ENCODE measurements around the gene EIF4G3. TPM values are rescaled to one million over a fixed set of nuclear protein-coding genes. Genes with fewer than 3 reads are reported as not detected.
A peak's percentile ranks its signal among the peaks of the same experiment; 100 is the strongest.

EIF4G3 gene
- total RNA-seq, 4 donors from 2014 or later, result 82.1 to 143 (median 101) TPM

DNA sequence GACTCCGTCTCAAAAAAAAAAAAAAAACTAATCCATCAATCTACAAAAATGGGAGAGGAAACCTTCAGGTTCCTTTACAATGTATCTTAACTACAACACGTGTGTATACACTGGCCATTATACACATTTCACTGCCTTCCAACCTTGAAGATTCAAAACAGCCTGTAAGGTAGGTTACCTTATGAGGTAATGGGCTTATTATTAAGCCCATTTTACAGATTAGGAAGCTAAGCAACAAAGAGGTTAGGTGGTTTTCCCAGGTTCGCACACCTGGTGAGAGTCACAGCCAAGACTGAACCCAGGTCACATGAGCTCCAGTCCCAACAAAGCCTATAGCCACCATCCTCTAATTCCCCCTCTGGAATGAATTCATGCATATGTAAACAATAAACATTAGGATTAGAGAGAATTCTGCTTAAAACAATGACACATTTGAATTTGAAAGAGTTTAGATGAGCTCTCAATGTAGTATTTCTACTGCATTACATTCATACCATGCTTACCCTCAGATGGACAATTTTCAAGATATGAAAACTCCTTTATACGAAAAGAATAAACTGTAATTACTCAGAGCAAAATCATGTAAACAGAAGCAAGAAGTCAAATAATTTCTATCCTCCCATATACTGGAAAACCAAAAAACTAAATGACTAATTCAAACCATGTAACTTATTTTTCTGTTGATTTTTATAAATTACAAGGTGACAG is 54.8 kb downstream of the EIF4G3 start:
- in situ Hi-C loops (cut with MboI; ENCODE audit: low pct_ligation_motif_present in 1 of 4, low pct_unique_long_range_greater_than_20kb in 1 of 4, low sequenced_read_pairs in 3 of 4) (no loop called here), intact Hi-C loops (cut with DNase I; ENCODE audit: low total_unique reads) (no loop called here)
- 90 to 91% methylated on average over 4 of the region's 4 CpGs for WGBS, 2 donors (ENCODE audit: low coverage in 1 of 2)
- Histone ChIP-seq H3K4me1 (peaks cover 13 to 48% (median 29%) of the 10 kb centered on the region in 4 donors), H3K4me3 (no peak overlapping the region), H3K9me3 (no peaks in the 10 kb centered on the region), H3K27me3 (no peaks in the 10 kb centered on the region), H3K36me3 (no peaks in the 10 kb centered on the region), H3K27ac (no peak overlapping the region)
- TF ChIP-seq, protein P1, sequence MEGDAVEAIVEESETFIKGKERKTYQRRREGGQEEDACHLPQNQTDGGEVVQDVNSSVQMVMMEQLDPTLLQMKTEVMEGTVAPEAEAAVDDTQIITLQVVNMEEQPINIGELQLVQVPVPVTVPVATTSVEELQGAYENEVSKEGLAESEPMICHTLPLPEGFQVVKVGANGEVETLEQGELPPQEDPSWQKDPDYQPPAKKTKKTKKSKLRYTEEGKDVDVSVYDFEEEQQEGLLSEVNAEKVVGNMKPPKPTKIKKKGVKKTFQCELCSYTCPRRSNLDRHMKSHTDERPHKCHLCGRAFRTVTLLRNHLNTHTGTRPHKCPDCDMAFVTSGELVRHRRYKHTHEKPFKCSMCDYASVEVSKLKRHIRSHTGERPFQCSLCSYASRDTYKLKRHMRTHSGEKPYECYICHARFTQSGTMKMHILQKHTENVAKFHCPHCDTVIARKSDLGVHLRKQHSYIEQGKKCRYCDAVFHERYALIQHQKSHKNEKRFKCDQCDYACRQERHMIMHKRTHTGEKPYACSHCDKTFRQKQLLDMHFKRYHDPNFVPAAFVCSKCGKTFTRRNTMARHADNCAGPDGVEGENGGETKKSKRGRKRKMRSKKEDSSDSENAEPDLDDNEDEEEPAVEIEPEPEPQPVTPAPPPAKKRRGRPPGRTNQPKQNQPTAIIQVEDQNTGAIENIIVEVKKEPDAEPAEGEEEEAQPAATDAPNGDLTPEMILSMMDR (IDR thresholded peaks at IDR 0.05), result no peak
- TF ChIP-seq EP300 (IDR thresholded peaks at IDR 0.05; ENCODE audit: low read depth) (no peak), POLR2AphosphoS5 (IDR thresholded peaks at IDR 0.05) (no peak), POLR2A (IDR thresholded peaks at IDR 0.05) (no peak)
- DNase-seq, result no peak

DNA sequence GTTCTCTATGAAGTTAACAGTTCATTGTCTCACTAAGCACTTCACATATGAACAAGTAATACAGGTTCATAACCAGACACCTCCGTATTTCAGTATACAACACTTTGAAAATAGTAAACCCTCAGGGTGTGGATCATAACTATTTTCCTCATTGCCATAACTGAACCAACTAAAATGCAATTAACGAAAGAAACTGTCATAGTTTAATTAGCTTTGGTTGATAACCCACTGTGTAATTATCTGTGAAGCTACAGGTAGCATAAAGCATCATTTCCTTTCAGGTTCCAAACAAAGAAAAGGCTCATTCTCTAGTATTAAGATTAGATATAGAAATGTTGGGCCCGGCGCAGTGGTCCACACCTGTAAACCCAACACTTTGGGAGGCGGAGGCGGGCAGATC is 58.5 kb downstream of the EIF4G3 start:
- H3K27ac ChIP-seq, result peak overlapping the region; percentile 59 to 79 (median 66)
- TF ChIP-seq POLR2AphosphoS5 (IDR thresholded peaks at IDR 0.05), result no peak
- TF ChIP-seq EP300 (IDR thresholded peaks at IDR 0.05; ENCODE audit: low read depth), result no peak
- TF ChIP-seq, protein P1 (IDR thresholded peaks at IDR 0.05), result no peak
- TF ChIP-seq POLR2A (IDR thresholded peaks at IDR 0.05), result no peak
- H3K4me1 ChIP-seq, result peaks cover 3 to 60% (median 39%) of the 10 kb centered on the region in 4 donors
- intact Hi-C loops (cut with DNase I; ENCODE audit: low total_unique reads) (no loop called here), in situ Hi-C loops (cut with MboI; ENCODE audit: low pct_ligation_motif_present in 1 of 4, low pct_unique_long_range_greater_than_20kb in 1 of 4, low sequenced_read_pairs in 3 of 4) (no loop called here)
- H3K27me3 ChIP-seq, result no peaks in the 10 kb centered on the region
- no peak overlapping the region for H3K4me3 ChIP-seq
- no peaks in the 10 kb centered on the region for H3K9me3 ChIP-seq
- H3K36me3 ChIP-seq, result no peaks in the 10 kb centered on the region
- DNase-seq, result no peak
- WGBS, 2 donors (ENCODE audit: low coverage in 1 of 2), result 50 to 77% methylated on average over 1 to 6 of the region's 6 CpGs

GRCh38 chr1:21117597-21118001 is 59.1 kb downstream of the EIF4G3 start:
- Histone ChIP-seq H3K4me1 (peaks cover 3 to 62% (median 38%) of the 10 kb centered on the region in 4 donors), H3K27ac (peak overlapping the region; percentile 59 to 79 (median 66)), H3K4me3 (no peak overlapping the region), H3K9me3 (no peaks in the 10 kb centered on the region), H3K36me3 (no peaks in the 10 kb centered on the region), H3K27me3 (no peaks in the 10 kb centered on the region)
- TF ChIP-seq EP300 (IDR thresholded peaks at IDR 0.05; ENCODE audit: low read depth) (no peak), POLR2AphosphoS5 (IDR thresholded peaks at IDR 0.05) (no peak), POLR2A (IDR thresholded peaks at IDR 0.05) (no peak)
- TF ChIP-seq, protein P1 (IDR thresholded peaks at IDR 0.05), result no peak
- intact Hi-C loops (cut with DNase I; ENCODE audit: low total_unique reads), result no loop called here
- no peak for DNase-seq
- in situ Hi-C loops (cut with MboI; ENCODE audit: low pct_ligation_motif_present in 1 of 4, low pct_unique_long_range_greater_than_20kb in 1 of 4, low sequenced_read_pairs in 3 of 4), result no loop called here
- 38 to 47% methylated on average over 2 of the region's 2 CpGs for WGBS, 2 donors (ENCODE audit: low coverage in 1 of 2)

DNA sequence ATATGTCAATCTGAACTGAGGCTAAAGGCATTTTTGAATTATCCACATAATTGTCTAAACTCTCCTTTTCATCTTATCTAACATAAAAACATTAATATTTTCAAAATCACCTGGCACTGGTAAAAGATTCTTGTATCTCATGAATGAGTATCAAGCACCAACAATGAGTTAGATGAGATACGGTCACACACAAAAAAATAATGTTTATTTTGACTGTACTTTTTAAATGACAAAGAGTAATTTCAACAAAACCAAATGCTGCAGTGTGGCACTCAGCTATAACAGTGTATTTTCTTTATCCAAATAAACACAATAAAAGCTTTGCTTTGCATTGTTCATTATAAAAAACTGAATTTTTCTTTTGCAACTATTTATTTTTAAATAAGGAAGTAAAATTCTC is 59.5 kb downstream of the EIF4G3 start:
- Histone ChIP-seq H3K9me3 (no peaks in the 10 kb centered on the region), H3K36me3 (no peaks in the 10 kb centered on the region), H3K27ac (peak overlapping the region in 3 of 4 donors; percentile 60 to 79 (median 72)), H3K4me3 (no peak overlapping the region), H3K27me3 (no peaks in the 10 kb centered on the region), H3K4me1 (peaks cover 3 to 66% (median 39%) of the 10 kb centered on the region in 4 donors)
- TF ChIP-seq, protein P1 (IDR thresholded peaks at IDR 0.05), result no peak
- TF ChIP-seq POLR2A (IDR thresholded peaks at IDR 0.05) (no peak), POLR2AphosphoS5 (IDR thresholded peaks at IDR 0.05) (no peak), EP300 (IDR thresholded peaks at IDR 0.05; ENCODE audit: low read depth) (no peak)
- DNase-seq, result no peak
- WGBS, 2 donors (ENCODE audit: low coverage in 1 of 2), result 60 to 80% methylated on average over 1 of the region's 1 CpG
- in situ Hi-C loops (cut with MboI; ENCODE audit: low pct_ligation_motif_present in 1 of 4, low pct_unique_long_range_greater_than_20kb in 1 of 4, low sequenced_read_pairs in 3 of 4), result no loop called here
- intact Hi-C loops (cut with DNase I; ENCODE audit: low total_unique reads), result no loop called here

Data from transverse colon (tissue), 4 donors.